GM19238 (cell line): ENCODE measurements around the gene KCNJ9.
"Not testable (repeated sequence)": the region's sequence is repeated elsewhere in the genome, so short reads cannot be mapped to it uniquely, and the experiment has no call there.

Experiments used
- DNase-seq: peaks from one replicate; pipeline ENCODE4 v3.0.0; 2011; ENCODE audit warnings: low spot score; ENCODE audit not compliant: insufficient read length

The KCNJ9 gene

GRCh38 chr1:160101717-160102522 is 20.6 kb downstream of the KCNJ9 start:
- no peak for DNase-seq

GRCh38 chr1:160103658-160104408 is 22.5 kb downstream of the KCNJ9 start:
- DNase-seq, result no peak

GRCh38 chr1:160104486-160104885 is 23.1 kb downstream of the KCNJ9 start:
- DNase-seq, result no peak

- DNase-seq, result no peak
These were observed 23.8 kb downstream of the KCNJ9 start for GRCh38 chr1:160105155-160105554.

GRCh38 chr1:160107512-160107911 is 26.2 kb downstream of the KCNJ9 start:
- no peak for DNase-seq

GRCh38 chr1:160108888-160109662 is 27.7 kb downstream of the KCNJ9 start:
- DNase-seq, result peak; percentile 33

GRCh38 chr1:160109686-160110085 is 28.3 kb downstream of the KCNJ9 start:
- no peak for DNase-seq

- not testable (repeated sequence) for DNase-seq
These were observed 30.1 kb downstream of the KCNJ9 start for GRCh38 chr1:160111462-160111861.

- DNase-seq, result no peak
These were observed 31.0 kb downstream of the KCNJ9 start for GRCh38 chr1:160112357-160112756.

- DNase-seq, result no peak
These were observed 32.1 kb downstream of the KCNJ9 start for GRCh38 chr1:160113407-160113806.

GRCh38 chr1:160114085-160114484 is 32.7 kb downstream of the KCNJ9 start:
- DNase-seq, result no peak

- DNase-seq, result no peak
These were observed 34.4 kb downstream of the KCNJ9 start, which contains the start of gene ATP1A2 for GRCh38 chr1:160115545-160116282. TSS of gene ATP1A2 (plus strand) at chr1:160115759. CDS start at chr1:160115862, 103 bp downstream.

GRCh38 chr1:160116283-160117147 is 35.2 kb downstream of the KCNJ9 start:
- no peak for DNase-seq

- no peak for DNase-seq
These were observed 36.0 kb downstream of the KCNJ9 start for GRCh38 chr1:160117300-160117699.

GRCh38 chr1:160117709-160118183 is 36.4 kb downstream of the KCNJ9 start:
- no peak for DNase-seq

GRCh38 chr1:160118928-160119327 is 37.6 kb downstream of the KCNJ9 start:
- DNase-seq, result no peak

GRCh38 chr1:160120797-160121196 is 39.5 kb downstream of the KCNJ9 start:
- DNase-seq, result no peak

GRCh38 chr1:160121388-160121787 is 40.0 kb downstream of the KCNJ9 start:
- no peak for DNase-seq

GRCh38 chr1:160122978-160123495 is 41.7 kb downstream of the KCNJ9 start:
- DNase-seq, result no peak

- DNase-seq, result no peak
These were observed 42.4 kb downstream of the KCNJ9 start for GRCh38 chr1:160123726-160124125.
